Sigmoid colon (tissue), 4 donors: Measurements from ENCODE around the gene LCMT1.

Source experiments
- CTCF ChIP-seq, 4 experiments: fragments of 450-650 bp in 3 of 4; fragments of 200-600 bp in 1 of 4; IDR thresholded peaks; one replicate each; pipeline ENCODE4 v1.5.1; 2016 to 2019; ENCODE audit warnings: antibody characterized with exemption in 4 of 4, mild to moderate bottlenecking in 3 of 4, moderate library complexity in 2 of 4
- POLR2A ChIP-seq, 2 donors: fragments of 450-650 bp; IDR thresholded peaks; one replicate each; pipeline ENCODE4 v1.6.1; 2016; ENCODE audit warnings: antibody characterized with exemption in 2 of 2, mild to moderate bottlenecking in 2 of 2, moderate library complexity in 2 of 2
- POLR2AphosphoS5 ChIP-seq, 4 donors: sonication (generic); formaldehyde crosslinking; IDR thresholded peaks; one replicate each; pipeline ENCODE4 v1.6.1; 2017; ENCODE audit warnings: antibody characterized with exemption in 4 of 4

- TF ChIP-seq CTCF (IDR thresholded peaks at IDR 0.05): no peak
- TF ChIP-seq POLR2AphosphoS5 (IDR thresholded peaks at IDR 0.05): no peak
- TF ChIP-seq POLR2A (IDR thresholded peaks at IDR 0.05): no peak
Measured at GRCh38 chr16:25114121-25114520, 2.6 kb downstream of the LCMT1 start.
